Tibial artery (tissue), 4 donors: ENCODE measurements around the gene NFIA.

Experiments used
- DNase-seq, 2 donors: peaks; one replicate each; pipeline ENCODE4 v3.0.0-alpha.2; 2019
- H3K27ac ChIP-seq, 2 donors: fragments of 200-600 bp; sonication (generic) in 1 of 2; 1 replicate in 1 of 2; 2 replicates in 1 of 2; pipeline ENCODE4 v1.5.1; 2018 to 2019; ENCODE audit warnings: mild to moderate bottlenecking in 1 of 2
- H3K27me3 ChIP-seq, 2 donors: fragments of 200-600 bp; sonication (generic) in 1 of 2; one replicate each; pipeline versions ENCODE4 v1.5.1 to v1.6.0; 2016 to 2019
- H3K36me3 ChIP-seq, 3 donors: fragments of 200-600 bp; sonication (generic) in 2 of 3; one replicate each; pipeline ENCODE4 v1.5.1; 2016 to 2019; ENCODE audit warnings: mild to moderate bottlenecking in 2 of 3
- H3K4me1 ChIP-seq, 4 donors: fragments of 200-600 bp; sonication (generic) in 2 of 4; 1 replicate in 3 of 4; 2 replicates in 1 of 4; pipeline ENCODE4 v1.5.1; 2016 to 2019
- H3K4me3 ChIP-seq, 2 donors: fragments of 200-600 bp; sonication (generic) in 1 of 2; 1 replicate in 1 of 2; 2 replicates in 1 of 2; pipeline ENCODE4 v1.5.1; 2018 to 2019; ENCODE audit warnings: mild to moderate bottlenecking in 2 of 2
- H3K9me3 ChIP-seq, 3 donors: fragments of 200-600 bp; sonication (generic) in 1 of 3; one replicate each; pipeline ENCODE4 v1.5.1; 2016 to 2019
- CTCF ChIP-seq, 2 experiments: fragments of 200-600 bp in 1 of 2; fragments of 450-650 bp in 1 of 2; IDR thresholded peaks; one replicate each; pipeline ENCODE4 v1.5.1; 2017 to 2019; ENCODE audit warnings: antibody characterized with exemption in 2 of 2, mild to moderate bottlenecking in 1 of 2, moderate library complexity in 1 of 2
- intact Hi-C: fragments of 100-400 bp; cut with DNase I; formaldehyde crosslinking; loops from one replicate; pipeline ENCODE4 v1.15.0; 2023; ENCODE audit warnings: low total_unique reads

Gene NFIA

GRCh38 chr1:61450454-61450853 is 368.1 kb downstream of the NFIA start:
- Histone ChIP-seq H3K27ac (peak overlapping the region; percentile 88 to 93), H3K36me3 (peaks cover 0 to 2% (median under 1%) of the 10 kb centered on the region in 3 donors), H3K9me3 (no peaks in the 10 kb centered on the region), H3K4me1 (peaks cover 0 to 84% (median 64%) of the 10 kb centered on the region in 4 donors), H3K4me3 (no peak overlapping the region), H3K27me3 (no peaks in the 10 kb centered on the region)
- DNase-seq, result no peak
- intact Hi-C loops, result loop anchor here (5.0 to 10.0 kb wide), 2 partner anchors 194 to 398 kb away; no protein-coding TSS in a partner anchor
- no peak for TF ChIP-seq CTCF (IDR thresholded peaks at IDR 0.05)

- Histone ChIP-seq H3K4me3 (no peak overlapping the region), H3K27ac (peak overlapping the region; percentile 88 to 93), H3K36me3 (peaks cover 0 to 8% (median 6%) of the 10 kb centered on the region in 3 donors), H3K9me3 (no peaks in the 10 kb centered on the region), H3K4me1 (peaks cover 0 to 79% (median 62%) of the 10 kb centered on the region in 4 donors), H3K27me3 (no peaks in the 10 kb centered on the region)
- intact Hi-C loops, result loop anchor here (5.0 to 10.0 kb wide), 2 partner anchors 194 to 399 kb away; no protein-coding TSS in a partner anchor
- no peak for DNase-seq
- no peak for TF ChIP-seq CTCF (IDR thresholded peaks at IDR 0.05)
Observed at GRCh38 chr1:61450872-61451571, 368.7 kb downstream of the NFIA start.

- intact Hi-C loops, result loop anchor here (5.0 to 10.0 kb wide), 2 partner anchors 193 to 399 kb away; no protein-coding TSS in a partner anchor
- TF ChIP-seq CTCF (IDR thresholded peaks at IDR 0.05), result no peak
- Histone ChIP-seq H3K4me3 (no peak overlapping the region), H3K4me1 (peaks cover 0 to 73% (median 59%) of the 10 kb centered on the region in 4 donors), H3K36me3 (peaks cover 0 to 9% (median 6%) of the 10 kb centered on the region in 3 donors), H3K27me3 (no peaks in the 10 kb centered on the region), H3K9me3 (no peaks in the 10 kb centered on the region), H3K27ac (peak overlapping the region; percentile 88 to 93)
- no peak for DNase-seq
Observed at GRCh38 chr1:61451572-61451968, 369.2 kb downstream of the NFIA start.

- Histone ChIP-seq H3K4me1 (peaks cover 0 to 68% (median 53%) of the 10 kb centered on the region in 4 donors), H3K4me3 (no peak overlapping the region), H3K27me3 (no peaks in the 10 kb centered on the region), H3K27ac (peak overlapping the region; percentile 88 to 93), H3K9me3 (no peaks in the 10 kb centered on the region), H3K36me3 (peaks cover 0 to 9% (median 6%) of the 10 kb centered on the region in 3 donors)
- intact Hi-C loops, result loop anchor here (5.0 to 10.0 kb wide), 2 partner anchors 192 to 400 kb away; no protein-coding TSS in a partner anchor
- no peak for TF ChIP-seq CTCF (IDR thresholded peaks at IDR 0.05)
- DNase-seq, result no peak
Observed at GRCh38 chr1:61452176-61453035, 370.0 kb downstream of the NFIA start.

GRCh38 chr1:61453111-61453961 is 371.0 kb downstream of the NFIA start:
- TF ChIP-seq CTCF (IDR thresholded peaks at IDR 0.05), result peak; percentile 74
- Histone ChIP-seq H3K4me1 (peaks cover 0 to 58% (median 48%) of the 10 kb centered on the region in 4 donors), H3K27me3 (no peaks in the 10 kb centered on the region), H3K9me3 (no peaks in the 10 kb centered on the region), H3K27ac (peak overlapping the region; percentile 88 to 93), H3K36me3 (peaks cover 0 to 9% (median 6%) of the 10 kb centered on the region in 3 donors), H3K4me3 (no peak overlapping the region)
- DNase-seq, result peak; percentile 95 to 97
- intact Hi-C loops, result loop anchor here (5.0 to 10.0 kb wide), 2 partner anchors 191 to 401 kb away; no protein-coding TSS in a partner anchor
